HG02588 (cell line): ENCODE measurements around the gene CCDC97.
"Not testable (repeated sequence)": the region's sequence is repeated elsewhere in the genome, so short reads cannot be mapped to it uniquely, and the experiment has no call there.

Experiments used
- ATAC-seq: cut with Tn5 transposase; IDR thresholded peaks from one replicate; pipeline ENCODE4 v1.9.1; 2021; ENCODE audit warnings: mild to moderate bottlenecking, moderate library complexity; ENCODE audit not compliant: unreplicated experiment

The CCDC97 gene

DNA sequence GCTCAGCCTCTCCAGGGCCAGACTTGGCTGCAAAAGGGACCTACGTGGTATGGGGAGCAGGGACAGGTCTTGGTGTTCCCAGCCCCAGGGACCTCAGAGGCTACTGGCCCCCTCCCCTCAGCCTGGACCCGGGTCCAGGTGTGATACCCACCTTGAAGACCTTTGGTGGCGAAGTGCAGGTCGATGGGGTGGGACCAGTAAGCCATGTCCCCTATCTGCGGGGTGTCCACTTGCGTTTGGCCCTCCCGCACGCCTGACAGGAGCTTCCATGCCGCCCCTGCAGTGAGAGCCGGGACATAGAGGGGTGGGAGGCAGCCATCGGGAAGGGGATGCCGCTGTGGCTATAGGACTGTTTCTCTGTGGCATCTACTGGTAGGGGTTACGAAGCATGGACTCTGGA is 47.8 kb downstream of the CCDC97 start:
- no peak for ATAC-seq

- ATAC-seq, result no peak
Observed at GRCh38 chr19:41359741-41360140, 49.8 kb downstream of the CCDC97 start.

- no peak for ATAC-seq
Observed at GRCh38 chr19:41362143-41362847, 52.3 kb downstream of the CCDC97 start.

DNA sequence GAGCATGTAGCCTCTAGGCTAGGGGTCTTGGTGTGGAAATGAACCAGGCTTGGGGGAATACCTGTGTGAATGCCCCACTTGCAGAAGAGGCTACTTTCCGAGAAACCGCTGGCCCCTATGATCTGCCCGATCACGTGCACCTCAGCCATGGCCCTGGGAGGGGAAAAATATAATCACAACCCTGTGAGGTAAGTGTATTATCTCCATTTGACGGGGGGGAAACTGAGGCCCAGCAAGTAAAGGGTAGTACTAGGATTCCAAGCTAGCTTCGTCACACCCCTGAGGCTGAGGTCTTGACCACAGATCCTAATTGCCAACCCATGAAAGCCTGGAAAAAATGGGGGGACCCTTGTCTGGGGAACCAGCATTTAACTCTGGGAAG is 53.4 kb downstream of the CCDC97 start:
- no peak for ATAC-seq

GRCh38 chr19:41363753-41364523 is 54.0 kb downstream of the CCDC97 start, which contains the start of gene B9D2:
TSS of gene B9D2 (minus strand) at chr19:41364149. CDS start at chr19:41363519, 630 bp downstream.
- peak; percentile 81 for ATAC-seq

- no peak for ATAC-seq
Observed at GRCh38 chr19:41364524-41365391, 54.8 kb downstream of the CCDC97 start.

DNA sequence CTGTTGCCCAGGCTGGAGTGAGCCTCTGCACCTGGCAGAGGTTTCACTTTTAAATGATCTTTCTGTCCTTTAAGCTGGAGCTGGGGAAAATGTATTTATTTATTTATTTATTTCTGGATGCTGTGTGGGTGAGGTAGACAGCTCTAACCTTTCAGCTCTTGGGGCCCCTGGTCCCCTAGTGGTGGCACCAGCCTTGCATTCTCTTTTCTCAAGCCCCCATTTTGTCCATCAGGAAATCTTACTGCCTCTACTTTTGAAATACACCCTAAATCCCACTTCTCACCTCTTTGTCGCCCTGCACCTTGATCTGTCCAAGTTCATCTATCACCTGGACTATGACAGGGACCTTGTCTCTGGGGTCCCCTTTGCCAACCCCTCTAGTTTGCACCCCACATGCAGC is 56.1 kb downstream of the CCDC97 start:
- no peak for ATAC-seq

- ATAC-seq, result no peak
Observed at GRCh38 chr19:41367848-41368301, 57.9 kb downstream of the CCDC97 start.

GRCh38 chr19:41369769-41370168 is 59.8 kb downstream of the CCDC97 start:
- no peak for ATAC-seq

DNA sequence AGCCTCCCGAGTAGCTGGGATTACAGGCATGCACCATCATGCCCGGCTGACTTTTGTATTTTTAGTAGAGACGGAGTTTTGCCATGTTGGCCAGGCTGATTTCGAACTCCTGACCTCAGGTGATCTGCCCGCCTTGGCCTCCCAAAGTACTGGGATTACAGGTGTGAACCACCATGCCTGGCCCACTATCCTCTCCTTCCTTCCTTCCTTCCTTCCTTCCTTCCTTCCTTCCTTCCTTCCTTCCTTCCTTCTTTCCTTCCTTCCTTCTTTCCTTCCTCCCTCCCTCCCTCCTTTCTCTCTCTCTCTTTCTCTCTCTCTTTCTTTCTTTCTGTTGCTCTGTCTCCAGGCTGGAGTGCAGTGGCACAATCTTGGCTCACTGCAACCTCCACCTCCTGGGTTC is 61.1 kb downstream of the CCDC97 start:
- ATAC-seq, result not testable (repeated sequence)

- ATAC-seq, result no peak
Observed at GRCh38 chr19:41371541-41371940, 61.6 kb downstream of the CCDC97 start.

DNA sequence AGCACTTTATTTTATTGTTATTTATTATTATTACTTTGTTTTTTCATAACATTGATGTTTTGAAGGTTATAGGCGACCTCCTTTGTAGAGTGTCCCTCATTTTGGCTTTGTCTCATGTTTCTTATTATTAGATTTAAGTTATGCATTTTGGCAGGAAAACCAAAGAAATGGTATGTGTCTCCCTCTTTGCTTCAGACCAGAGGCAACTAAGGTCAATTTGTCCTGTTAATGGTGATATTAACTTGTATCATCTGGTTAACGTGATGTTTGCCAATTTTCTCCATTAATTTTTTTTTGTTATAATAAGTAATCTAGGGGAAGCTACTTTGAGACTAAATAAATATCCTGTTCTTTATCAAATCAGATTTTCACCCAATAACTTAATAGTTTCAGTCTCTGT is 62.5 kb downstream of the CCDC97 start:
- ATAC-seq, result no peak

- ATAC-seq, result no peak
Observed at GRCh38 chr19:41373993-41374392, 64.0 kb downstream of the CCDC97 start.
